Endodermal cell (in vitro differentiated cells): ENCODE results near the gene SPRING1. TPM values are rescaled to one million over a fixed set of nuclear protein-coding genes. Genes with fewer than 3 reads are reported as not detected.

ENCODE experiments used
- DNase-seq: peaks from one replicate; pipeline ENCODE4 v3.0.0-alpha.2; 2017
- H3K27ac ChIP-seq: 2 replicates; pipeline ENCODE4 v1.5.1; 2013; ENCODE audit warnings: mild to moderate bottlenecking, low read depth, low read length, moderate library complexity
- H3K27me3 ChIP-seq: 2 replicates; pipeline ENCODE4 v1.6.1; 2013; ENCODE audit warnings: mild to moderate bottlenecking, low read length, moderate library complexity; ENCODE audit not compliant: insufficient read depth, control insufficient read depth, poor library complexity, severe bottlenecking
- H3K36me3 ChIP-seq: 2 replicates; pipeline ENCODE4 v1.7.0; 2013; ENCODE audit warnings: mild to moderate bottlenecking, low read length, moderate library complexity; ENCODE audit not compliant: control insufficient read depth, insufficient read depth
- H3K4me1 ChIP-seq: one replicate; pipeline ENCODE4 v1.7.0; 2013; ENCODE audit warnings: low read length; ENCODE audit not compliant: control insufficient read depth, insufficient read depth
- H3K4me3 ChIP-seq: 2 replicates; pipeline ENCODE4 v1.5.1; 2013; ENCODE audit warnings: mild to moderate bottlenecking, low read length, moderate library complexity
- H3K9ac ChIP-seq: 2 replicates; pipeline ENCODE4 v1.6.1; 2013; ENCODE audit warnings: mild to moderate bottlenecking, low read length, moderate library complexity; ENCODE audit not compliant: poor library complexity, severe bottlenecking; ENCODE audit errors: extremely low read depth
- H3K9me3 ChIP-seq: 2 replicates; pipeline ENCODE4 v1.6.1; 2013; ENCODE audit warnings: mild to moderate bottlenecking, low read length, moderate library complexity; ENCODE audit not compliant: control insufficient read depth
- H3K27ac Mint-ChIP-seq: 2 replicates; pipeline ENCODE4 v1.8.0; 2020; ENCODE audit warnings: mixed read lengths
- H3K27me3 Mint-ChIP-seq: 2 replicates; pipeline ENCODE4 v1.8.0; 2021; ENCODE audit warnings: mild to moderate bottlenecking, mixed read lengths; ENCODE audit not compliant: insufficient read depth
- H3K36me3 Mint-ChIP-seq: 2 replicates; pipeline ENCODE4 v1.8.0; 2020; ENCODE audit warnings: low read depth, mixed read lengths
- H3K4me1 Mint-ChIP-seq: 2 replicates; pipeline ENCODE4 v1.8.0; 2020; ENCODE audit warnings: mixed read lengths
- H3K4me3 Mint-ChIP-seq: 2 replicates; pipeline ENCODE4 v1.8.0; 2020; ENCODE audit warnings: mild to moderate bottlenecking, moderate library complexity, mixed read lengths
- H3K9me3 Mint-ChIP-seq: 2 replicates; pipeline ENCODE4 v1.8.0; 2020; ENCODE audit warnings: mild to moderate bottlenecking, mixed read lengths
- WGBS, 2 experiments: methylation state at CpG; one replicate each; pipeline versions ENCODE4 v1.1.5 to v1.1.7; 2013; ENCODE audit warnings: missing lambda C conversion rate in 2 of 2, mixed read lengths in 1 of 2; ENCODE audit not compliant: insufficient coverage in 1 of 2, insufficient read length in 1 of 2; 5-methylcytosine and 5-hydroxymethylcytosine counted together
- total RNA-seq, 2 donors: library from RNA; stranded (reverse); fragmentation: NEBNext Ultra II Directional in 1 of 2; extraction: Animal tissue kit (Norgen Biotek cat#: 25700) in 1 of 2; gene quantifications; 2 replicates in 1 of 2; 3 replicates in 1 of 2; pipeline ENCODE4 v1.2.1, GENCODE V29; 2021
- TF ChIP-seq, protein P1 (sequence below): fragments of 200-600 bp; sonication (generic); conservative IDR thresholded peaks from 2 replicates; pipeline ENCODE4 v1.5.0; 2021; ENCODE audit warnings: antibody characterized with exemption, mild to moderate bottlenecking

Gene SPRING1
- total RNA-seq, 2 donors from 2014 or later, result 81.7 to 108 TPM

DNA sequence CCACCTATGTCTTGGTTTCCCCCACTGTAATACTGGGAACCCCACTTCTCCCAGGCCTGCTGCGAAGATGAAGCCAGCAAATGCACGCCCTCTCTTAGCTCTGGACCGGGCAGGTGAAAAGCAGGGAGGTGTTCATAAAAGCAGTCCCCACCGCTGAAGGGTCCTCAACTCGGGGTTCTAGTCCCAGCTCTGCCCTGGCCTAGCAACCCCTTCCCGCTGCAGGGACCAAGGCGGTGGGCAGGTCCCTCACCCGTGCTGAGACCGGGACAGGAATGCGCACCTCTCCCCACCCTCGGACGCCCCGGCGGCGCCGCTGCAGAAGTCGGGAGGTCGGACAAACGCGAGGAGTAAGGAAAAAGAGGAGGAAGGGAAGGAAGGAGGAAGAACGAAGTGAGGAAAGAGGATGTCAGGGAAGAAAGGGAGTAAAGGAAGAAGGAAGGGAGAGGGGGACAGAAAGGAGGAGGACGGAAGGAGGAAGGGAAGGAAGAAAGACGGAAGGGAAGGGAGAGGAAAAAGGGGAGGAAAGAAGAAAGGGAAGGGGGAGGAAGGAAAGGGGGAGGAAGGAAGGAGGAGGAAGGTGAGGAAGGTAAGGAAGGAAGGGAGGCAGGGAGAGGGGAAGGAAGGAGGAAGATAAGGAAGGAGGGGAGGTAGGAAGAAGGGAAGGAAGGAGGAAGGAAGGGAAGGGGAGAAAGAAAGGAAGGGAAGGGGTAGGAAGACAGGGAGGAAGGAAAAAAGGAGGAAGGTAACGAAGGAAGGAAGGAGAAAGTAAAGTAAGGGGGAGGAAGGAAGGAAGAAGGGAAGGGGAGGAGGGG is 701 bp downstream of the SPRING1 start:
- H3K4me3 Mint-ChIP-seq, result peak overlapping the region; percentile 79
- TF ChIP-seq, protein P1, sequence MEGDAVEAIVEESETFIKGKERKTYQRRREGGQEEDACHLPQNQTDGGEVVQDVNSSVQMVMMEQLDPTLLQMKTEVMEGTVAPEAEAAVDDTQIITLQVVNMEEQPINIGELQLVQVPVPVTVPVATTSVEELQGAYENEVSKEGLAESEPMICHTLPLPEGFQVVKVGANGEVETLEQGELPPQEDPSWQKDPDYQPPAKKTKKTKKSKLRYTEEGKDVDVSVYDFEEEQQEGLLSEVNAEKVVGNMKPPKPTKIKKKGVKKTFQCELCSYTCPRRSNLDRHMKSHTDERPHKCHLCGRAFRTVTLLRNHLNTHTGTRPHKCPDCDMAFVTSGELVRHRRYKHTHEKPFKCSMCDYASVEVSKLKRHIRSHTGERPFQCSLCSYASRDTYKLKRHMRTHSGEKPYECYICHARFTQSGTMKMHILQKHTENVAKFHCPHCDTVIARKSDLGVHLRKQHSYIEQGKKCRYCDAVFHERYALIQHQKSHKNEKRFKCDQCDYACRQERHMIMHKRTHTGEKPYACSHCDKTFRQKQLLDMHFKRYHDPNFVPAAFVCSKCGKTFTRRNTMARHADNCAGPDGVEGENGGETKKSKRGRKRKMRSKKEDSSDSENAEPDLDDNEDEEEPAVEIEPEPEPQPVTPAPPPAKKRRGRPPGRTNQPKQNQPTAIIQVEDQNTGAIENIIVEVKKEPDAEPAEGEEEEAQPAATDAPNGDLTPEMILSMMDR, result no peak
- 0 to 1% methylated on average over 15 to 24 of the region's 24 CpGs for WGBS, 2 experiments
- H3K27ac Mint-ChIP-seq, result peak overlapping the region; percentile 86
- peaks cover 34% of the 10 kb centered on the region for H3K36me3 Mint-ChIP-seq
- no peaks in the 10 kb centered on the region for H3K9me3 Mint-ChIP-seq
- H3K4me1 ChIP-seq, result no peaks in the 10 kb centered on the region
- no peaks in the 10 kb centered on the region for H3K9me3 ChIP-seq
- peak overlapping the region; percentile 98 for H3K4me3 ChIP-seq
- H3K9ac ChIP-seq, result peak overlapping the region; percentile 63
- DNase-seq, result peak; percentile 77
- H3K27me3 Mint-ChIP-seq, result no peaks in the 10 kb centered on the region
- peaks cover 23% of the 10 kb centered on the region for H3K36me3 ChIP-seq
- H3K27ac ChIP-seq, result no peak overlapping the region
- peaks cover 5% of the 10 kb centered on the region for H3K4me1 Mint-ChIP-seq
- no peaks in the 10 kb centered on the region for H3K27me3 ChIP-seq

DNA sequence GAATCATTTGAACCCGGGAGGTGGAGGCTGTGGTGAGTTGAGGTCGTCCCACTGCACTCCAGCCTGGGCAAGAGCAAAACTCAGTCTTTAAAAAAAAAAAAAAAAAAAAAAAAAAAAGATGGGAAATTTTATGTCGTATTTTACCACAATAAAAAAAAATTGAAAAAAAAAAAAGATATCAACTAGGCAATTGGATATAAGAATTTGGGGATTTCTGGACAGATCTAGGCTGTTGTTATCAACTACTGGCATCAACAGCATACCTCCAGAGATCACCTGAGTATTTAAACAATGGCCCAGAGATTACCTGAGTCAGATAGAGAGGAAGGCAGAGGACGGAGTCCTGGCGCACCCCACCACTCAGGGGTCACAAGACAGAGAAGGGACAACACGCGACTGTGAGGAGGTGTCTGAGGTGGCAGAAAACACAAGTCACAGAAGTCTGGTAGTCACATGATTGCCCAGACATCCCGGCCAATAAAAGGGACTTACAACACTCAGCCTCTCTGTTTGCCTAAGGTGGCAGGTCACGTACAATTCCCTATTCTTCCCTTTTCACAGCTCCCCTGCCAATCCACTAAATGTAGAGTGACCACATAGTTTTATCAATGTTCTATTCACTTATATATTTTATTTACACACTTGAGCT is 1.8 kb downstream of the SPRING1 start:
- peaks cover 35% of the 10 kb centered on the region for H3K36me3 Mint-ChIP-seq
- H3K36me3 ChIP-seq, result peaks cover 31% of the 10 kb centered on the region
- H3K27me3 ChIP-seq, result no peaks in the 10 kb centered on the region
- H3K4me1 Mint-ChIP-seq, result peaks cover 15% of the 10 kb centered on the region
- no peaks in the 10 kb centered on the region for H3K9me3 ChIP-seq
- H3K4me3 Mint-ChIP-seq, result peak overlapping the region; percentile 79
- peak overlapping the region; percentile 86 for H3K27ac Mint-ChIP-seq
- 70 to 75% methylated on average over 6 to 8 of the region's 9 CpGs for WGBS, 2 experiments
- no peak overlapping the region for H3K27ac ChIP-seq
- no peaks in the 10 kb centered on the region for H3K9me3 Mint-ChIP-seq
- H3K9ac ChIP-seq, result peak overlapping the region; percentile 63
- H3K27me3 Mint-ChIP-seq, result no peaks in the 10 kb centered on the region
- TF ChIP-seq, protein P1, result no peak
- H3K4me3 ChIP-seq, result peak overlapping the region; percentile 98
- DNase-seq, result peak; percentile 74
- no peaks in the 10 kb centered on the region for H3K4me1 ChIP-seq

DNA sequence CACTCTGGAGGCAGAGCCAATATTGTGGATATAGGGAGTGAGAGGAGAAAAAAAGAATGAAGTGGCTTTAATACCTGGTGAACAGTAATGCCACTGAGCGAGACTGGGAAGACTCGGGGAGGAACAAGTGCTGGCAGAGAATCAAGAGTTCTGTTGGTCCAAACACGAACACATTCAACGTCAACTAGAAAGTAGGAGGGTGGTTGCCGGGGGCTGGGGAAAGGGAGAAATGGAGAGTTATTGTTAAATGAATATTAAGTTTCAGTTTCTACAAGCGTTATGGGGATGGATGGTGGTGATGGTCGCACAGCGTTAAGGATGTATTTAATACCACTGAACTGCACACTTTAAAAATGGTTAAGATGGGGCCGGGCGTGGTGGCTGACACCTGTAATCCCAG is 2.8 kb downstream of the SPRING1 start:
- no peaks in the 10 kb centered on the region for H3K9me3 Mint-ChIP-seq
- no peak overlapping the region for H3K27ac Mint-ChIP-seq
- no peak overlapping the region for H3K4me3 Mint-ChIP-seq
- DNase-seq, result peak; percentile 20
- H3K36me3 Mint-ChIP-seq, result peaks cover 32% of the 10 kb centered on the region
- Histone ChIP-seq H3K27me3 (no peaks in the 10 kb centered on the region), H3K9ac (no peak overlapping the region), H3K4me3 (no peak overlapping the region), H3K9me3 (no peaks in the 10 kb centered on the region), H3K27ac (no peak overlapping the region), H3K4me1 (no peaks in the 10 kb centered on the region), H3K36me3 (peaks cover 36% of the 10 kb centered on the region)
- H3K27me3 Mint-ChIP-seq, result no peaks in the 10 kb centered on the region
- TF ChIP-seq, protein P1, result no peak
- 96 to 97% methylated on average over 10 of the region's 10 CpGs for WGBS, 2 experiments
- peaks cover 15% of the 10 kb centered on the region for H3K4me1 Mint-ChIP-seq
